GM10266 (cell line): ENCODE results near the gene ZBTB18.

Experiments
- DNase-seq: peaks from one replicate; pipeline ENCODE4 v3.0.0; 2012; ENCODE audit errors: extremely low spot score
- TF ChIP-seq, protein P1 (sequence below): IDR thresholded peaks from 2 replicates; pipeline ENCODE4 v1.5.1; 2012; ENCODE audit warnings: mild to moderate bottlenecking, low read depth; ENCODE audit not compliant: control insufficient read depth, insufficient read depth; ENCODE audit errors: missing control alignments

ZBTB18 gene

DNA sequence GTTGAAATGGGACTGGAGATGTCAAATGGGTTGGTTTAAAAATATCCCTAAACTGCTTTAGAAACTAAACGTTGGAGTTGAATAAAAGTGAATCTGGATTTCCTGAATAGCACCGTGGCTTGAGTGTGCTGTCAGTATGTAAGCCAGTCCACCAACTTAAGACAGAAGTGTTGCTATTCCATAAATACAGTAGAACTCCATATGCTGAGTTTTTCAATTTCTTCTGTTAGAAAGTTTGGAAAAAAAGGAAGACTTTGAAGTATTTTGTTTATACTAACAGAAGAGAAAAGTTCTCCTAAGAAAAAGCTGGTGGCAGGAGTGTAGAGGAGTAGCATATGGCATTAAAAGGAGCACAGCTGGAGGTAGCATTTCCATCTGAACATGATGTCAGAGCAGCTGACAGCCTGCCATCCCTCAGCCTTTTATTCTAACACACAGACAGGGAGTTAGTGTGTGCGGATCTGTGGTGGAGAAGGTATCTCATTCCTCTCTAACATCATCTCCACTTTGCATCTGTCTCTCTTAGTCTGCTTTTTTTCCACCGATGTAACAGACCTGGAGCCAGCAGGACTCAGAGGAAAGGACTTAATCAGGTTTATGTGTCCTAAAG is at the start of gene ZBTB18:
Gene ZBTB18 (plus strand): TSS at position 449 of the 610 bp plus-strand sequence. CDS start 149 bp downstream, at position 598.
- DNase-seq = peak; percentile 26
- TF ChIP-seq, protein P1, sequence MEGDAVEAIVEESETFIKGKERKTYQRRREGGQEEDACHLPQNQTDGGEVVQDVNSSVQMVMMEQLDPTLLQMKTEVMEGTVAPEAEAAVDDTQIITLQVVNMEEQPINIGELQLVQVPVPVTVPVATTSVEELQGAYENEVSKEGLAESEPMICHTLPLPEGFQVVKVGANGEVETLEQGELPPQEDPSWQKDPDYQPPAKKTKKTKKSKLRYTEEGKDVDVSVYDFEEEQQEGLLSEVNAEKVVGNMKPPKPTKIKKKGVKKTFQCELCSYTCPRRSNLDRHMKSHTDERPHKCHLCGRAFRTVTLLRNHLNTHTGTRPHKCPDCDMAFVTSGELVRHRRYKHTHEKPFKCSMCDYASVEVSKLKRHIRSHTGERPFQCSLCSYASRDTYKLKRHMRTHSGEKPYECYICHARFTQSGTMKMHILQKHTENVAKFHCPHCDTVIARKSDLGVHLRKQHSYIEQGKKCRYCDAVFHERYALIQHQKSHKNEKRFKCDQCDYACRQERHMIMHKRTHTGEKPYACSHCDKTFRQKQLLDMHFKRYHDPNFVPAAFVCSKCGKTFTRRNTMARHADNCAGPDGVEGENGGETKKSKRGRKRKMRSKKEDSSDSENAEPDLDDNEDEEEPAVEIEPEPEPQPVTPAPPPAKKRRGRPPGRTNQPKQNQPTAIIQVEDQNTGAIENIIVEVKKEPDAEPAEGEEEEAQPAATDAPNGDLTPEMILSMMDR = no peak

DNA sequence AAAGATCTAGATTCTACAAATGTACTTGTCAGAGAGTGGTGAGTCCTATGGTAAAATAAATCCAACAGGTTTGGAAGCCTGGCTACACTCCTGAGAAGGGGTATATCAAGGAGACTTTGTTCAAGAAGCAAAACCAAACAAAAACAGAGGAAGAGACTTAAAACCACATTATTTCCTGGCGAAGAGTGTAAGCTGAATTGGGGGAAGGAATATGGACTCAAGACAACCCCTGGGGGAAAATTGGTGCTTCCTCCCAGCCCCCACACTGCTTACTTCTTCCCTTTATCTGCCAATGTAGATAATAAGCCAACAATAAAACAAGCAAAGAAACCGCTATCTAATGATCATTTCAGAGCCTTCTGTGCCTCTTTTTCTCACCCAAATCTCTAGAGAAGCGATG is 48.4 kb upstream of the ZBTB18 start:
- no peak for DNase-seq
- TF ChIP-seq, protein P1 = no peak

DNA sequence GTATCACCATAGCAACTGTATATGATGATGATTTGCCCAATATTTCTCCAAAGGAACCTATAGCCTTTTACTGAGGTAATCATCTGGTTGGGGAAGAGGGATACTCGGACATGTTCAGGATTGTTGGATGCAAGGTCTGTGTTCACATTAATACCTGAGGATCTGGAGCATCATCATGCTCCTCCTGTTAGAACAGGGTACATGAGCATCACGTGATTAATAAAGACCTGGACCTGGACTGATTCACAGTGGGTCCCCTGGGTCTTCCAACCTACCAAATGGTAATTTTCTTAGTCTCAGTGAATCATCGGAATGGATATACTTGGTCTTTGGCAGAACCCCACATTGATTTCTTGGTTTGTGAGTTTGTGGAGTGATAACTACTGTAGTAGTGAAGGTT is 45.6 kb upstream of the ZBTB18 start:
- DNase-seq = no peak
- TF ChIP-seq, protein P1 = no peak

DNA sequence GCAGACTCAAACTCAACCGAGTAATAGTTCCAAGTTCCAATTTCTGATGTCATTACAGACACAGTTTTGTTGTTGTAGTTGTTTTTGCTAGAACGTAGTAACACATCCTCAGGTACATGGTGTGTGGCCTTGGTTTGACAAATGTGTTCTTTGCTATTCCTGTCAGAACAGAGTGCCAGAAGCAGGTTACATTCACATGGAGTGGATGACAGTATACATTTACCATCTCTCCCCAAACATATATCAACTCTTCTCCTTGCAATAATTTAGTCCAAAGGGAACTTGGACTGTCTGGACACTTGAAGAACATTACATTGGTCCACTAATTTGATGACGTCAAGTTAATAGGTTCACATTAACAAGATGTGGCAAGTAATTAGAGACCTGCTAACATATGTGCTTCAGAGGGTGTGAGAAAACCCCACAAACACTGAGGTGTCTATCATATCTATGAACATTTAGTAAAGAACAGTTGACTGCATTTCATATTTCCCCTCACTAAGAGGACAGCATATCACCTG is 44.6 kb upstream of the ZBTB18 start:
- no peak for DNase-seq
- TF ChIP-seq, protein P1 = no peak

DNA sequence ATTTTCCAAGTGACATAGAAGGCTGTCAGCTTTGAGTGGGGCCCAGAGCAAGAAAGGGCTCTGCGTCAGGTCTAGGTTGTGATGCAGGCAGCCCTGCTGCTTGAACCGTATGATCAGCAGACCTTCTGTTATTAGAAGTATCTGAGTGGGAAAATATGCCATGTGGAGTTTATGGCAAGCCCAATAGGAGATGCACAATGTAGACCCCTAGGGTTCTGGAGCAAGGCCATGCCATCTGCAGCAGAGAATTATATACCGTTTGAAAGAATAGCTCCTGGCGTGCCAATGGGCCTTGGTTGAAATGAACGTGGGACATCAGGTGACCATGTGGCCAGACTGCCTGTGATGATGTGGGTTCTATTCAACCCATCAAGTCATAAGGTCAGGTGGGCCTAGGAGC is 44.1 kb upstream of the ZBTB18 start:
- no peak for DNase-seq
- TF ChIP-seq, protein P1 = no peak

DNA sequence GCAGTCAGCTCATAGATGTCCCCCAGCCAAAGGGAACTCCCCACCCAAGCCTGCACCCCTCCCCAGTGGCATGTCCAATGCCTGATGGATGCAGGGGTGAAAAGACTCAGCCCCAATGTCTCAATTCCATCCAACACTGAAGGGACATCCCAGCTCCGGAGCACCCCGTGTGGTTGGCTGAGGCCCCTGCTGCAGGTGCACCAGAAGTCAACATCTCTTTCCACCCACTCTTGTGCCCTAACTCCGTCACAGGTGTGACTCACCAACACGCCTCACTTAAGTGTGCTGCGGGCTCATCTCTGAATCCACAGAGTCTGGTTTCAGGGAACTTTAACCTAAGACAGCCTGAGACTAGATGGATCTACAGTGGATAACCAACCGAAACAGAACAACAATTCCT is 40.9 kb upstream of the ZBTB18 start:
- TF ChIP-seq, protein P1 = no peak
- DNase-seq = no peak

DNA sequence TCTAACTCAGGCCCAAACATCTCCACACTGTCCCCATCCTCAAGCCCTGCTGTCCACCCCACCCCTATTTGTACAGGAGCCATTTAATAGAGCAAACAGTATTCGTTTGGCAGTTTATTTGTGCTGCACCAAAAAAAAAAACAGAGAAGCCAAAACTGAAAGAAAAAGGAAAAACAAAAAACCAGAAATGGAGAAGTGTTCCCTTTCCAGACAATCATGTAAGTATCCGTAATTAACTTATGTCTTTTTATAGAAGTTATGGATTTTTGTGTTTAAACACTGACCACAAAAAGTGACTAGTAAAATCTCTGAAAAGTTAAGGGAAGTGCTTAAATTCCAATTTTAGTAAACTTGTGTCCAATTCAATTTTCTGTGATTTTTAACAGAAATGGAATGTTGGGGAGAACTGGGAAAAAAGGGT is 40.4 kb upstream of the ZBTB18 start:
- no peak for DNase-seq
- TF ChIP-seq, protein P1 = no peak
